CD8-positive, alpha-beta memory T cell (primary cell): Measurements from ENCODE around the gene SFXN5. TPM values are rescaled to one million over a fixed set of nuclear protein-coding genes. Genes with fewer than 3 reads are reported as not detected.

ENCODE experiments used
- CTCF ChIA-PET: fragments of 350-600 bp; sonication (Branson Sonifier 250); formaldehyde crosslinking; loops from one replicate; lab custom pipeline; 2021; ENCODE audit warnings: antibody characterized with exemption; lab: Charles Lee
- POLR2A ChIA-PET: fragments of 350-600 bp; sonication (Branson Sonifier 250); formaldehyde crosslinking; loops from one replicate; lab custom pipeline; 2021; ENCODE audit warnings: antibody characterized with exemption; lab: Charles Lee
- DNase-seq, 5 donors: peaks; one replicate each; pipeline versions ENCODE4 v3.0.0 to v3.0.0-alpha.2; 2020 to 2022; ENCODE audit warnings: mixed read lengths in 1 of 5
- H3K27ac ChIP-seq: one replicate; pipeline ENCODE4 v1.7.0; 2013; ENCODE audit warnings: low read depth, mild to moderate bottlenecking, low read length, moderate library complexity
- H3K27me3 ChIP-seq: 2 replicates; pipeline ENCODE4 v1.7.0; 2013; ENCODE audit warnings: low read length, mild to moderate bottlenecking; ENCODE audit not compliant: insufficient read depth, poor library complexity, severe bottlenecking
- H3K36me3 ChIP-seq: 2 replicates; pipeline ENCODE4 v1.7.0; 2013; ENCODE audit warnings: mild to moderate bottlenecking, low read length, moderate library complexity; ENCODE audit not compliant: insufficient read depth
- H3K4me1 ChIP-seq: 2 replicates; pipeline ENCODE4 v1.7.0; 2013; ENCODE audit warnings: mild to moderate bottlenecking, low read length, moderate library complexity; ENCODE audit not compliant: insufficient read depth
- H3K4me3 ChIP-seq: 2 replicates; pipeline ENCODE4 v1.7.0; 2013; ENCODE audit warnings: mild to moderate bottlenecking, low read length
- H3K9me3 ChIP-seq: 2 replicates; pipeline ENCODE4 v1.7.0; 2013; ENCODE audit warnings: mild to moderate bottlenecking, low read length
- H3K27ac Mint-ChIP-seq, 8 donors: one replicate each; pipeline ENCODE4 v1.8.0; 2020 to 2021; ENCODE audit warnings: mixed read lengths in 8 of 8, mild to moderate bottlenecking in 6 of 8, inconsistent platforms in 3 of 8, moderate library complexity in 3 of 8
- H3K27me3 Mint-ChIP-seq, 2 donors: one replicate each; pipeline ENCODE4 v1.8.0; 2020 to 2021; ENCODE audit warnings: mixed read lengths in 2 of 2, mild to moderate bottlenecking in 1 of 2, moderate library complexity in 1 of 2
- H3K36me3 Mint-ChIP-seq, 3 donors: one replicate each; pipeline ENCODE4 v1.8.0; 2020 to 2021; ENCODE audit warnings: mixed read lengths in 3 of 3, inconsistent platforms in 1 of 3, mild to moderate bottlenecking in 1 of 3
- H3K4me1 Mint-ChIP-seq, 3 donors: one replicate each; pipeline ENCODE4 v1.8.0; 2020 to 2021; ENCODE audit warnings: mixed read lengths in 3 of 3, inconsistent platforms in 1 of 3, mild to moderate bottlenecking in 1 of 3
- H3K4me3 Mint-ChIP-seq, 7 donors: one replicate each; pipeline ENCODE4 v1.8.0; 2020 to 2021; ENCODE audit warnings: mixed read lengths in 7 of 7, mild to moderate bottlenecking in 6 of 7, moderate library complexity in 4 of 7, inconsistent platforms in 2 of 7
- H3K9me3 Mint-ChIP-seq, 5 donors: one replicate each; pipeline ENCODE4 v1.8.0; 2020 to 2022; ENCODE audit warnings: mixed read lengths in 5 of 5, mild to moderate bottlenecking in 3 of 5, moderate library complexity in 2 of 5, inconsistent platforms in 1 of 5
- polyA plus RNA-seq: library from polyadenylated mRNA; unstranded; fragments of 300-500 nt; fragmentation: Illumina TruSeq; gene quantifications from one replicate; pipeline ENCODE4 v1.2.3, GENCODE V29; 2021
- total RNA-seq, 2 experiments: library from RNA; stranded (reverse); gene quantifications; one replicate each; pipeline ENCODE4 v1.2.3, GENCODE V29; 2021

SFXN5 gene
- total and polyA plus RNA-seq, 3 experiments from 2014 or later = 1.8 to 19.1 (median 16.8) TPM

DNA sequence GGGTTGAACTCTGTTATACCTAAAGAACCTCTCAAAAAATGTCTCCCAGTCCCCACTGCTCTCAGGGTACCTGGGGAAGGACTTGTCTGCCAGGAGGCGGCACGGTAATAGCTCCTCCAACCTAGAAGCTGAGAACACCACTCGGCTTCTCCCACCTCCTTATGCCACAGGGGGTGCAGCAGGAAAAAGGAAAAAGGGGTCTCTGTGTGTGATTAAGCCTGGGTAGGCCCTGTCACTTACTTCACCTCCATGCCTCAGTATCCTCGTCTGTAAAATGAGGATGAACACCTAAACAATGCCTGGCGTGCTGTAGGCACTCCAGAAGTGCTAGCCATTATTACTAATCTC is 77.6 kb downstream of the SFXN5 start:
- ChIA-PET POLR2A (no interaction called here), CTCF (interaction anchor here (1.0 to 9.5 kb wide), 10 partner anchors 9 to 186 kb away, joined by 3 to 85 read pairs (median 4); no protein-coding TSS in a partner anchor)
- peak overlapping the region in 1 of 8 donors; percentile 75 for H3K27ac Mint-ChIP-seq
- no peaks in the 10 kb centered on the region for H3K4me1 ChIP-seq
- H3K9me3 ChIP-seq = no peaks in the 10 kb centered on the region
- peaks cover 0 to 5% (median 0%) of the 10 kb centered on the region in 3 donors for H3K36me3 Mint-ChIP-seq
- no peaks in the 10 kb centered on the region for H3K9me3 Mint-ChIP-seq
- no peaks in the 10 kb centered on the region for H3K27me3 ChIP-seq
- DNase-seq = no peak
- no peaks in the 10 kb centered on the region for H3K4me1 Mint-ChIP-seq
- H3K4me3 ChIP-seq = no peak overlapping the region
- H3K27ac ChIP-seq = no peak overlapping the region
- H3K36me3 ChIP-seq = no peaks in the 10 kb centered on the region
- no peak overlapping the region for H3K4me3 Mint-ChIP-seq
- H3K27me3 Mint-ChIP-seq = no peaks in the 10 kb centered on the region

- H3K4me3 ChIP-seq = no peak overlapping the region
- Mint-ChIP-seq H3K4me1 (no peaks in the 10 kb centered on the region), H3K27me3 (no peaks in the 10 kb centered on the region), H3K4me3 (no peak overlapping the region), H3K36me3 (peaks cover 0 to 5% (median 0%) of the 10 kb centered on the region in 3 donors), H3K9me3 (no peaks in the 10 kb centered on the region), H3K27ac (no peak overlapping the region)
- CTCF ChIA-PET = interaction anchor here (0.8 to 9.5 kb wide), 9 partner anchors 9 to 186 kb away, joined by 3 to 85 read pairs (median 4); no protein-coding TSS in a partner anchor
- H3K27me3 ChIP-seq = no peaks in the 10 kb centered on the region
- H3K27ac ChIP-seq = no peak overlapping the region
- H3K9me3 ChIP-seq = no peaks in the 10 kb centered on the region
- DNase-seq = peak; percentile 10 to 56 (median 33)
- POLR2A ChIA-PET = no interaction called here
- no peaks in the 10 kb centered on the region for H3K4me1 ChIP-seq
- H3K36me3 ChIP-seq = no peaks in the 10 kb centered on the region
Observed at GRCh38 chr2:72993147-72993932, 78.2 kb downstream of the SFXN5 start.

DNA sequence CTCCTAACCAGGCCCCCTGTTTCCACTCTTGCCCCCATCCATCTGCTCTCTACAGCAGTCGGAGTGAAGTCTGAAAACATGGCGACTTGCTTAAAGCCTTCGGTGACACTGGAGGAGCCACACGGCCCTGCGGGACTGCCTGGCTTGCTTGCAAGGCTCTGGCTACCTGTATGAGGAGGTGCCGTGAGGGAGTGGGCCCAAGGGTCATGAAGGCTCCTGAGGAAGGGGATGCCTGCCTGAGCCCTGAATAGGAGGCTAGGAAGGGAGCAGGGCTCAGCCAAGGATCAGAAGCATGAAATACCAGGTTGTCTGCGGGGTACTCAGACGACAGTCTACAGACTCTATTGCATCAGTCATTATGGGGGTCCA is 78.8 kb downstream of the SFXN5 start:
- no peak overlapping the region for H3K27ac Mint-ChIP-seq
- CTCF ChIA-PET = interaction anchor here (0.8 to 9.5 kb wide), 11 partner anchors 8 to 187 kb away, joined by 3 to 85 read pairs (median 4); no protein-coding TSS in a partner anchor
- POLR2A ChIA-PET = no interaction called here

GRCh38 chr2:72991980-72992733 is 79.4 kb downstream of the SFXN5 start:
- CTCF ChIA-PET = interaction anchor here (0.9 to 9.5 kb wide), 11 partner anchors 12 to 185 kb away, joined by 3 to 85 read pairs (median 4); no protein-coding TSS in a partner anchor
- H3K27me3 Mint-ChIP-seq = no peaks in the 10 kb centered on the region

More for the DNA sequence above, 78.8 kb downstream of the SFXN5 start:
- Mint-ChIP-seq H3K36me3 (peaks cover 0 to 5% (median 2%) of the 10 kb centered on the region in 3 donors), H3K4me3 (no peak overlapping the region), H3K27me3 (no peaks in the 10 kb centered on the region), H3K9me3 (no peaks in the 10 kb centered on the region), H3K4me1 (no peaks in the 10 kb centered on the region)
- H3K9me3 ChIP-seq = no peaks in the 10 kb centered on the region
- H3K27ac ChIP-seq = no peak overlapping the region
- no peaks in the 10 kb centered on the region for H3K36me3 ChIP-seq
- H3K27me3 ChIP-seq = no peaks in the 10 kb centered on the region
- no peak overlapping the region for H3K4me3 ChIP-seq
- no peak for DNase-seq
- H3K4me1 ChIP-seq = no peaks in the 10 kb centered on the region

DNA sequence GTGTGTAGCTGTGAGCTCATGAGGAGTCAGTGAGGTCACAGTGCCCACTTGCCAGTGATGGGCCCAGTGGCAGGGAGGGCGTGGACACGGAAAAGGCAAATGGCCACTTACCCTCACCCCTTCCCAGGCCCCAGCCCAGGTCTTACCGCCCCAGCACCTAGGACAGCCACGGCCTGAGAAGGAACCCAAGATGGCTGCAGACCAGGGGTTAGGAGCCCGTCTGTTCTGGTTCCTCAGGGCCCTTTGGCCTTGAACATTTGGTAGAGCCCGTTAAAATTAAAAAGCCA is 80.1 kb downstream of the SFXN5 start:
- Mint-ChIP-seq H3K9me3 (no peaks in the 10 kb centered on the region), H3K27me3 (no peaks in the 10 kb centered on the region), H3K4me3 (no peak overlapping the region), H3K36me3 (peaks cover 0 to 5% (median 2%) of the 10 kb centered on the region in 3 donors), H3K4me1 (no peaks in the 10 kb centered on the region), H3K27ac (no peak overlapping the region)
- Histone ChIP-seq H3K27me3 (no peaks in the 10 kb centered on the region), H3K4me3 (no peak overlapping the region), H3K36me3 (no peaks in the 10 kb centered on the region), H3K9me3 (no peaks in the 10 kb centered on the region), H3K27ac (no peak overlapping the region), H3K4me1 (no peaks in the 10 kb centered on the region)
- POLR2A ChIA-PET = no interaction called here
- DNase-seq = no peak
- CTCF ChIA-PET = interaction anchor here (1.2 to 9.5 kb wide), 9 partner anchors 13 to 186 kb away, joined by 3 to 85 read pairs (median 5); no protein-coding TSS in a partner anchor

More at GRCh38 chr2:72991980-72992733, 79.4 kb downstream of the SFXN5 start:
- DNase-seq = no peak
- POLR2A ChIA-PET = no interaction called here
- Histone ChIP-seq H3K27ac (no peak overlapping the region), H3K4me3 (no peak overlapping the region), H3K4me1 (no peaks in the 10 kb centered on the region), H3K36me3 (no peaks in the 10 kb centered on the region), H3K27me3 (no peaks in the 10 kb centered on the region), H3K9me3 (no peaks in the 10 kb centered on the region)
- Mint-ChIP-seq H3K9me3 (no peaks in the 10 kb centered on the region), H3K4me3 (no peak overlapping the region), H3K27ac (no peak overlapping the region), H3K36me3 (peaks cover 0 to 5% (median 2%) of the 10 kb centered on the region in 3 donors), H3K4me1 (no peaks in the 10 kb centered on the region)

GRCh38 chr2:72990695-72991438 is 80.6 kb downstream of the SFXN5 start:
- Histone ChIP-seq H3K27ac (no peak overlapping the region), H3K9me3 (no peaks in the 10 kb centered on the region), H3K27me3 (no peaks in the 10 kb centered on the region), H3K4me3 (no peak overlapping the region), H3K4me1 (no peaks in the 10 kb centered on the region), H3K36me3 (no peaks in the 10 kb centered on the region)
- H3K4me1 Mint-ChIP-seq = no peaks in the 10 kb centered on the region
- no peak overlapping the region for H3K27ac Mint-ChIP-seq
- CTCF ChIA-PET = interaction anchor here (0.7 to 9.5 kb wide), 8 partner anchors 21 to 187 kb away, joined by 3 to 85 read pairs (median 5); no protein-coding TSS in a partner anchor
- H3K4me3 Mint-ChIP-seq = no peak overlapping the region
- peaks cover 0 to 5% (median 2%) of the 10 kb centered on the region in 3 donors for H3K36me3 Mint-ChIP-seq
- no peak for DNase-seq
- POLR2A ChIA-PET = no interaction called here
- H3K9me3 Mint-ChIP-seq = no peaks in the 10 kb centered on the region
- H3K27me3 Mint-ChIP-seq = no peaks in the 10 kb centered on the region

DNA sequence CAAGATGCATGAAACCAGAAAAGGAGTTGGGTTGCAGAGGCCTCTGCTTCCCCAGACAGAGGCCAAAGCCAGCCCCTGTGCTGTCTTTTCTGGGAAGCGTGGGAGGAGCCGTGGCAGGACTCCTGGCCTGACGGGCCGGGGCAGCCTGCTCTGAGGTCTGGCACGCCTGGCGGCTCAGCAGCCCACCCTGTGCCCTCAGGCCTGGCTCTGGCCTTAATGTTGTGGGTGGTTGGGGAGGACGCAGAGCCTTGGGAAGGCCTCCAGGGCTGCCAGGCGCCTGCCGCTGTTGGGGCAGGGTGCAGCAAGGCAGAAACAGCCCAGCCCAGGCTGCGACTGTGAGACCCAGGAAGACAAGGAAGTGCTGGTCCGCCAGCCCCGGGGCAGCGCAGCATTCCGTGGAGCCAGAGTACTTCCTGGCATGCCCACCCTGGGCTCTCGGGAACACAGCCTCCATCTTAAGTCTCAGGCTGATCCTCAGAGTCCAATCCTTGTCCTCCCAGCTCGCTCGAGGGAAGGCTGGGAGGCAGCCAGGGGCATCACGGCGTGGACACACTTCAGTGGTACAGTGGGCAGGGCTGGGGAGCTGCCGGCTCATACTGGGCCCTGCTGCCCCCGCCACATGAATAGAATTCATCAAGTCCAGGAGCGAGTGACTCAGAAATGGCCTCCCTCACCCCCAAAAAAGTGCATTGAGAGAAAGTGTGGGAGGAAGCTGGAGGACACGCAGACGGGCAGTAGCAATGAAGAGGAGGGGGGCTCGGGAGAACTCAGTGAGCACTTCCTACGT is 81.5 kb downstream of the SFXN5 start:
- no peaks in the 10 kb centered on the region for H3K9me3 Mint-ChIP-seq
- peaks cover 0 to 5% (median 2%) of the 10 kb centered on the region in 3 donors for H3K36me3 Mint-ChIP-seq
- no peak overlapping the region for H3K4me3 Mint-ChIP-seq
- Histone ChIP-seq H3K27me3 (no peaks in the 10 kb centered on the region), H3K9me3 (no peaks in the 10 kb centered on the region), H3K36me3 (no peaks in the 10 kb centered on the region), H3K4me1 (no peaks in the 10 kb centered on the region), H3K4me3 (no peak overlapping the region), H3K27ac (no peak overlapping the region)
- H3K27me3 Mint-ChIP-seq = no peaks in the 10 kb centered on the region
- ChIA-PET CTCF (interaction anchor here (0.7 kb wide), 1 partner anchor 188 kb away, joined by 3 read pairs; no protein-coding TSS in a partner anchor), POLR2A (no interaction called here)
- no peak for DNase-seq
- no peaks in the 10 kb centered on the region for H3K4me1 Mint-ChIP-seq
- H3K27ac Mint-ChIP-seq = no peak overlapping the region
